Sigmoid colon (tissue), 4 donors: ENCODE measurements around the gene TNRC18.

Experiments used
- CTCF ChIP-seq, 4 experiments: fragments of 450-650 bp in 3 of 4; fragments of 200-600 bp in 1 of 4; IDR thresholded peaks; one replicate each; pipeline ENCODE4 v1.5.1; 2016 to 2019; ENCODE audit warnings: antibody characterized with exemption in 4 of 4, mild to moderate bottlenecking in 3 of 4, moderate library complexity in 2 of 4
- POLR2A ChIP-seq, 2 donors: fragments of 450-650 bp; IDR thresholded peaks; one replicate each; pipeline ENCODE4 v1.6.1; 2016; ENCODE audit warnings: antibody characterized with exemption in 2 of 2, mild to moderate bottlenecking in 2 of 2, moderate library complexity in 2 of 2
- POLR2AphosphoS5 ChIP-seq, 4 donors: sonication (generic); formaldehyde crosslinking; IDR thresholded peaks; one replicate each; pipeline ENCODE4 v1.6.1; 2017; ENCODE audit warnings: antibody characterized with exemption in 4 of 4

GRCh38 chr7:5333121-5334045 is 90.3 kb downstream of the TNRC18 start:
- TF ChIP-seq CTCF (IDR thresholded peaks at IDR 0.05) (no peak), POLR2AphosphoS5 (IDR thresholded peaks at IDR 0.05) (no peak), POLR2A (IDR thresholded peaks at IDR 0.05) (no peak)
